Bone marrow (tissue), 2 donors: ENCODE data around the gene FAM151A.

Experiments used
- DNase-seq, 2 donors: peaks; one replicate each; lab custom pipeline; 2025; lab: John Stamatoyannopoulos, UW

The FAM151A gene

GRCh38 chr1:54604051-54604450 is 19.3 kb downstream of the FAM151A start:
- no peak for DNase-seq

GRCh38 chr1:54603241-54603640 is 20.1 kb downstream of the FAM151A start:
- no peak for DNase-seq

- DNase-seq = no peak
Observed at GRCh38 chr1:54602554-54602953, 20.8 kb downstream of the FAM151A start.

- no peak for DNase-seq
Observed at GRCh38 chr1:54601730-54602129, 21.6 kb downstream of the FAM151A start.

- DNase-seq = no peak
Observed at GRCh38 chr1:54600947-54601721, 22.2 kb downstream of the FAM151A start.

DNA sequence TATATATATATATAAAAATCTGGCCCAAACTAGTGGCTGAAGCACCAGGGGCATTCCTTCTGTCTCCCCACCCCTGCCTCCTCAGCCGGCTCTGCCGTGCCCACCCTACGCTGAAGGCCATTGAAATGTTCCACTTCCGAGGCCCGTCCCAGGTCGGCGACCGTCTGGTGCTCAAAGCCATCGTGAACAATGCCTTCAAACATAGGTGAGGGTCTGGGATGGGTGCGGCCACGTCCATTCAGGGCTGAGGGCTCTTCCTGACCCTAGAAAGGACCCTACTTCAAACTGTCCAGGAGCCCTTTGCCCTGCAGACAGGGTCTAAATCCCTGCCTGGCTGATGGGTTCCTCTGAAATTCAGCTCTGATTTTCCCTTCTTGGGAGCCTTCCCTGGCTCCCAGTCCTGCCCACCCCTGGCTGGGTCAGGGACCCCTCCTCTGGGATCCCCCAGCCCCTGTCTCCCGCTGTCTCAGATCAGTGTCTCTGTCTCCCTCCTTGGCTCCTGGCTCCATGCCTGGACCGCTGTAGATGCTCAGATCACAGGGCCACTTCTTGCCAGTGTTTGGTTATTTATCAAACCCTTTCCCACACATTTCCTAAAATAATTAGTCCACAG is 24.0 kb downstream of the FAM151A start:
- DNase-seq = no peak

DNA sequence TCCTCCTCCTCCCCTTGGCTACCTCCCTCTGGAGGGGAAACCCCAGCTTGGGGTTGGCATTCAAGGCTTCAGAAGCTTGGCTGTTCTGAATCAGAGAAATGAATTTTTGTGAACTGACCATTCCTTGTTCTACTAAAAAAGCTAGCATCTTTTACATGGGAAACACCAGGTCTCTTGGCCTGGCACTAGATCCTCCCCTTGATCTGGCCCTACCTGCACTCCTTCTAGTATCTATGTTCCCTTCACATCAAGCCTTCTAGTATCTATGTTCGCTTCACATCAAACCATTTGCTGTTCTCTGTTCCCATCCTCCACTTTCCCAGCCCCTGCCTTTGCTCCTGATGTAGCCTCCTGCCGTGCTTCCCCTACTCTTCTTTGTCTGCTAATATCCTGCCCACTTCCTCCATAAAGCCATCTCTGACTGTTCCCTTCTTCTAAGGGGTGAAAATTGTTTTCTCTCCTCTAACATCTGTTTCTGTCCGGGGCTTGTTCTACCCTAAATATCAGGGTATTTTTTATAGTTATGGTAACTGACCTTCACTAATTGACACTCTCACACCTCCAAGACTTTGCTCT is 25.8 kb downstream of the FAM151A start:
- DNase-seq = peak in 1 of 2 donors; percentile 9

- no peak for DNase-seq
Observed at GRCh38 chr1:54596756-54597155, 26.6 kb downstream of the FAM151A start.

DNA sequence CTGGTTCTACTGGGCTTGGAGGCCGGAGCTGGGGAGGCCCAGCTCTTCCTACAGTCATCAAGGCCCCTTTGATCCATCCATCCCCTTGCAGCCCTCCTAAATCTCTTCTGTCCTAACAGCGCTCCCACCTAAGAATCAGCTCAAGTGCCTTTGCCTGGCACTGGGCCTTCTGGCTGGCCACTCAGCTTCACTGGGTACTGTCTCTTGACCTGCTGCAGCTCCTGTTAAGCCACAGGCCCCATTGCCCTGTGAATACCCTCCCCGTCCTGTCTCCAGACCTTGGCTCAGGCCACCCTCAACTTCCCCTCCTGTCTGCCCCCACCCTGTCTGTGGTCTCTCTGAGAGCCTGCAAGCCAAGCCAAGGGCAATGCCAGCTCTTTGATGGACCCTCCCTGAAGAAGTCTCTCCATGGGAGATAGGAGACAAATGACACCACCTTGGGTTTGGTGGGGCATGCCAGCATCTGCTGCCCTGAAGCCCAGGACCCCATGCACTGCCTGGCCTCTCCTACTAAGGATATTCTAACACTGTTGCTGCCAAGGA is 27.3 kb downstream of the FAM151A start:
- no peak for DNase-seq

- no peak for DNase-seq
Observed at GRCh38 chr1:54594463-54594862, 28.9 kb downstream of the FAM151A start.

DNA sequence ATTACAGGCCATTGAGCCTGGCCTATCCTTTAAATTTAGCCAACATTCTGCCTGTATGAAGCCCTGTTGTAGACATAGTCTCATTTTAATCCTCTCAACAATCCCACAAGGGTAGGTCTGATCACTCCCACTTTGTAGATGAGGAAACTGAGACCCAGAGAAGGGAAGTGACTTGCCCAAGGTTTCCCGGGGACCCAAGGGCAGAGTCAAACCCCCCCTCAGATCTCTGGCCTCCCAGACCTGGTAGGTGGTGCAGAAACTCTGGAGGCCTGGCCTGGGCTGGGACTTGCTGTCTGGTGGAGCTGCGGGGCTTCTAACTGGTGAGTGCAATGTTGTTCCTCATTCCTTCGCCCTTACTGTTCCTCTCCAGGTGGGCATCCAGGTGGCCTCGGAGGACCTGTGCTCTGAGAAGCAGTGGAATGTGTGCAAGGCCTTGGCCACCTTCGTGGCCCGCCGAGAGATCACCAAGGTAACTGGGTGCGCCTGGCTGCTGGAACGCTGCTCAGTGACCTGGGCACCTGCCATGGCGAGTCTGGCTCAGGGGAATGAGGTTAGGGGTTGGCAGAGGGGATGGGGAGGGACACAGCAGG is 29.7 kb downstream of the FAM151A start:
- no peak for DNase-seq

- DNase-seq = no peak
Observed at GRCh38 chr1:54591127-54591756, 32.1 kb downstream of the FAM151A start.

DNA sequence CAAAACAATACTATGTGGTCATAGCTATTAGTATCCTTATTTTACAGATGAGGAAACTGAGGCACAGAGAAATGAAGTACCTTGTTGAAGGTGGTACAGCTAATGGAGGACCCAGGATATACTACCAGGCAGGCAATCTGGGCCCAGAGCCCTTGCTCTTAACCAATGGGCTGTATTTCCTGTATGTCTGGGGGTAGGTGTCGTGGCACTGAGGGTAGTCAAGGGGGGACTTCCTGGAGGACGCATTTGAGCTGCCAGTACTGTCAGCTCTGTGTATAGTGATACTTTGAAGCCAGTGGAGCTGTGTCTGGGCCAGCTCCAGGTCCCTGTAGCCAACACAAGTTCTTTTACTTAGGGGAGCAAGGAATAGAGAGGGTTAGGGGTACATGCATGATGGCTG is 34.9 kb downstream of the FAM151A start:
- DNase-seq = no peak

- DNase-seq = no peak
Observed at GRCh38 chr1:54585181-54586066, 37.9 kb downstream of the FAM151A start.

DNA sequence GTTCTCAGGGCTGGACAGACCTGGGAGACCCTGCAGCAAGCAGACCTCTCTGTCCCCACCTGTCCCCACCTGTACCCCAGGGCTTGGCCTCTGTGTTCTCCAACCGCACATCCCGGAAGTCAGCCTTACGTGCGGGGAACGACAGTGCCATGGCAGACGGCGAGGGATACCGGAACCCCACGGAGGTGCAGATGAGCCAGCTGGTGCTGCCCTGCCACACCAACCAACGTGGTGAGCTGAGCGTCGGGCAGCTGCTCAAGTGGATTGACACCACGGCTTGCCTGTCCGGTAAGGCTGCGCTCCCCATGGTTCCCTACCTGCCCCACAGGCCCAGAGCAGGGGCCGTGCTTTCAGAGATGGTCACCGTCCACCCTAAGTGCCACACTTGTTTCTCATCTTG is 38.8 kb downstream of the FAM151A start:
- no peak for DNase-seq

DNA sequence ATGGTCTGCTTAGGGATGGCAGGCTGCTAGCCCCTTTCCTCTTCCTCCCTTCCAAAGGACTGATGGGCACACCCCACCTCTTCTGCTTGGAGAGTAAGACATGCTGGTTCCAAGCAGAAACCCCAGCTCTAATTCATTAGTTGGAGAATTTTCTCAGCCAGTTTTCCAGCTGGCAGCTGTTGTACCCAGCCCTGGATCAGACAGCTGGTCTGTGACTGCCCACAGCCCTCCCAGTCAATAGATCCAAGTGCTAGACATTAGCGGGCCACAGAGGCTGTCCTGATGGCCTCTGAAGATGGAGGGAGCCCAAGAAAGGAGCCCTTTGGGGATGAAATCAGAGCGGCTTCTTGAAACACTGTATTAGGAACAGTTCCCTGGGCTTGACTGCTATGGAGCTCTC is 39.5 kb downstream of the FAM151A start:
- no peak for DNase-seq

DNA sequence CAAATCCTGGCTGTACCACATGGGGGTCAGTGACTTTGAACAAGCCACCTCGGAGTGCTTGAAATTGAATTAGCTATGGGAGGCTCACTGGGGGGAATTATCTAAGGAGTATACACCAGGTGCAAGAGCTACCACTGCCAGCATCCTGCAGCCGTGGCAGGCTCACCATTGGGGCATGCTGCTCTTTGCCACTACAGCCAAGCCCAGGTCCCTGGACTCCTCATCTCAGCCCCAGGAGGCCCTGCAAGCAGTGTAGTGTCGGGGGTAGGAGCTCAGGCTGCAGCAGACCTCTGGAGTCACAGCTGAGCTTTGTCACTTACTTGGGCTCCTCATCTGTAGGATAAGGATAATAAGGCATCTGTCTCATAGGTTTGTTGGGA is 40.0 kb downstream of the FAM151A start:
- DNase-seq = no peak

- DNase-seq = no peak
Observed at GRCh38 chr1:54582566-54583306, 40.6 kb downstream of the FAM151A start.

DNA sequence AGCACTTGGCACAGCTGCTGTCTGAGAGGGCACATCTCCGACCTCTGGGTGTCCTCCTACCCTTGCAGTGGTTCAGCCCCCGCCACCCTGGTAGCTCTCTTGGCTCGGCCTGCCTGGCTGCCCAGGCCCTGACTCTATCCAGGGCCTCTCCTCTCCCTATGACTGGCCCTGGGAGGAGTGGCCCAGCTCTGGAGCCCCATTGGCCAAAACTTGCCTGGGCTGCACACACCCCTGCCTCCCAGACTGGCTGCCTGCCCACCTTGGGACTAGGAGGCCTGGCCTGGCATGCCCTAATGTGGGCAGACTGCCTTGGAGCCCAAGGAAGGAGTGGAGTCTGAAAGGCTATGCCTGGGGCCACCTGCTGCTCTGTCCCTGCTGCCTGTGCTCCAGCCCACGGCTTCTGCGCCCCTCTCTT is 41.7 kb downstream of the FAM151A start:
- no peak for DNase-seq

- DNase-seq = no peak
Observed at GRCh38 chr1:54580856-54581550, 42.3 kb downstream of the FAM151A start.
